T-helper 1 cell (primary cell): ENCODE data around the gene ZNF322.

Experiments
- DNase-seq, 5 donors: peaks; one replicate each; pipeline ENCODE4 v3.0.0-alpha.2; 2012 to 2020

Gene ZNF322

DNA sequence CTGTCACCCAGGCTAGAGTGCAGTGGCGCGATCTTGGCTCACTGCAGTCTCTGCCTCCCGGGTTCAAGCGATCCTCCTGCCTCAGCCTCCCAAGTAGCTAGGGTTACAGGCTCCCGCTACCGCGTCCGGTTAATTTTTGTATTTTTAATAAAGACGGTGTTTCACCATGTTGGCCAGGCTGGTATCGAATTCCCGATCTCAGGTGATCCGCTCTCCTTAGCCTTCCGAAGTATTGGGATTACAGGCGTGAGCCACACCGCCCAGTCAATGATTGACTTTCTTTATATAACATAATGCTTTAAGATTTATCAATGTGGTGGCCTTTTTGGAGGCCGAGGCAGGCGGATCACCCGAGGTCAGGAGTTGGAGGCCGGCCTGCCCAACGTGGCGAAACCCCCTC is 70.6 kb downstream of the ZNF322 start:
- no peak for DNase-seq
